ENCODE results near the gene MCAT.

Gene MCAT

DNA sequence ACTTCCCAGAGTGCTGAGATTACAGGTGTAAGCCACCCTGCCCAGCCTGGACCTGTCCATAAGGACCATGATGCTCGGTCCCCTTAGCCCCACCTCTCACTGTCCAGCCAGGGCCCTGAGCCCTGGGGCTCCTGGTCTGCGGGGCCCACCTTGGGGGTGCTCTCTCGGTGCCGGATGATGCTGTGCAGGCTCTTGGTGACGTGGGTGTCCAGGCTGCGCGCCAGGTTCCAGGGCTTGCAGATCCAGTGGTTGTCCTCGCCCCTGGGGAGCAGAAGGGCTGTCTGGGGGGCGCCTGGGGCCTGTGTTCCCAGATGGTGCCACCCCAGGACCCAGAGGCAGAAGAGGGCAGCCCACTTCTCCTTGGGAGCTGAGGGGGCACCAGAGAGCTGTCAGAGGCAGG lies 30.4 kb upstream of the MCAT start:
- DNase-seq (ENCODE audit: low read depth in 1 of 2, low spot score in 1 of 2), result no peak

DNA sequence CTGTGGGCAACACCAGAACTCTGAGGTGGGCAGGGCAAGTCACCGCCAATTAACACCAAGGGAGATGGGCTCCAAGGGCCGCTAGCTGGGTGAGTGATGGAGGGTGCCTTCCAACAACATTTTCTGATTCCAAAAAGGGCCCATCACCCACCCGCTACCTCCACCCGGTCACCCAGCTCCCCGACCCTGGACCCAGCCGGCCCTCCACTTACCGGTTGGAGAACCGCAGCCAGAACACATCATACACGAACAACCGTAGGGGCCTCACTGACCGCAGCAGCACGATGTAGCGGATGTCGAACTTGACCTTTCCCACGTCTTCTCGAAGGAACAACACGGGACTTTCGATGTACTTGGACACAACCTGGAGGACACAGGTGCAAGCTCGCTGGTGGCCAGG lies 29.0 kb upstream of the MCAT start:
- no peak for DNase-seq (ENCODE audit: low read depth in 1 of 2, low spot score in 1 of 2)

DNA sequence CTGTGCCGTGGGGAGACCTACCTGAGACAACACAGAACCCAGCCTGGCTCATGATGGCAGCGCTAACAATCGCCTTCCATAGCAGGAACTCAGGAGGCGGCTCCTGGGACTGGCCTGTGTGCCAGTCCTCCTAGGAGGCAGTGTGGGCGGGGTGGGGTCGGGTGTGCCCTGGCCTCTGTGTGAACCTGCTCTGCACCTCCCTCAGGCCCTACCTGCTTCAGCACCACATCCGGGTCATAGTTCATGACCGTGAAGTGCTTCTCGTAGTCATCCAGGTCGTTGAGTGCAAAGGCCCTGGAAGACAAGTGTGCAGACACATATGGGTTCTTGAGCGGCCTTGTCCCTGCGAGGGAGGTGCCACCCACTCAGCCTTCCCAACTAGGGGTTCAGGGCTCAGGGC lies 28.4 kb upstream of the MCAT start:
- no peak for DNase-seq (ENCODE audit: low read depth in 1 of 2, low spot score in 1 of 2)

DNA sequence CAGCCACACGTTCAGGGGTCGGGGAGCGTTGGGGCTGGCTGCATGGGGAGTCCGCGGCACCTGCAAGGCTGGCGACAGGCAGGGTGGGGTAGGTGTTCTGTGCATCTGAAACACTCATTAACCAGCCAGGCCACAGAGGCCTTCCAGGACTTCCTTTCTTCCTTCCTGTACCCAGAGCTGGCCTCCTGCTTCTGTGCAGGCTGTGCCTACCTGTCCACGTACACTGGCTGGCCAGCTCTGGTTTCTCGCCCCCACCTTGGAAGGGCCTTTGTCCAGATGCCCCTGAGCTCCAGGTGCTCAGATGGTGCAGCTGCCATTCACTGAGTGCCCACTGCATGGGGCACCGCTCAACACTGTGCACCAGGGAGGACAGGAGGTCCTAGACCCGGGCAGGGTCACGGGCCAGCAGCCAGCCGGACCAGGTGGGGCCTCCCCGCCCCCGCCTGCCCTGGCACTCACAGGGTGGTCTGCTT lies 27.9 kb upstream of the MCAT start:
- DNase-seq (ENCODE audit: low read depth in 1 of 2, low spot score in 1 of 2), result no peak

DNA sequence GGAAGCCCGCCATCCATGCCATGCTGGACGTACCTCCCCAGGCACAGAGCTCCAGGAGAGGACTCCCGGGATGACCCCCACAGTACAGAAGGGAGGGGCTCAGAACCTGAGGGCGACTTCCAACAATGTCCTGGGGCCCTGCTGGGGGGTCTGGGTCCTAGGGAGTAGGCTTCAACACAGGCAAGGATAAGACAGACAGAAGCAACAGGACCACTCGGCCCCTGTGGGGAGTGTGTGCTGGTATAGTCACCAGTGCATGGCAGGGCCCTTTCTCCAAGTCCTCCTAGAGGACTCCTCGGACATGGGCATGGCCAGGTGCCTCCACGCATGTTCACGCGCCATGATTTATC lies 26.9 kb upstream of the MCAT start:
- no peak for DNase-seq (ENCODE audit: low read depth in 1 of 2, low spot score in 1 of 2)

DNA sequence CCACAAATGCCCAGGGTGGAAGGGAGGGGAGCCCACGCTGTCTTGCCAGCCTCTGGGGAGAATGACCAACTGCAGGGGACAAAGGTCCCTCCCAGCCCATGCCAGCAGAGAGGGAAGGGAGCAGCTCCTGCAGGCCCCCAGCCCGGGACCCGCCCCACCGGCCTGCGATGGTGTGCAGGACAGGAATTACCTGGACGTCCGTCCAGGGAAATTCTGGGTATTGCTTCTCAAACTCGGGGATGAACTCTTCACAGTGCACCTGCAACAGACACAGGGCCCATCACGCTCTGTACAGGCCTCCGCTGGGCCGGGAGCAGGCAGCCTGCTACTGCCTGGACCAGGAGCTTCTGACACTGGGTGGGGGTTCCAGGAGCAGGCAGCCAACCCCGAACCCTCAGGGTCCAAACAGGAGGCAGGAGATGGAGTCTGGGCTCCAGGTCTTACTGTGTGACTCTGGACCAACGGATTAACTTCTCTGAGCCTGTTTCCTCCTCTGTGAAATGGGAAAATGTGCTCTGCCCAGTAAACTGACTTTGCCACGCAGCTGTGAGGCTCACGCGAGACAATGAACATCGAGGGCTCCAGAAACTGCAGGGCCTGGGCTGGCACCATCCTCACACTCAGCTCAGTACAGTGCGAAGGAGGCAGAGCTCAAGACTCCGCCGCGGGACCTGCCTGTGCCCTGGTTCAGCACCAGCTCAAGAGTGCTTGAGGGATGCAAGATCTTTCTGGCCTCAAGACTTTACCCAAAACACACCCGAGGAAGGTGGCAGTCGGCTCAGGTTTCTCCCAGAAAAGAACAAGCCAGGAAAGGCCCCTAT lies 26.3 kb upstream of the MCAT start:
- no peak for DNase-seq (ENCODE audit: low read depth in 1 of 2, low spot score in 1 of 2)

DNA sequence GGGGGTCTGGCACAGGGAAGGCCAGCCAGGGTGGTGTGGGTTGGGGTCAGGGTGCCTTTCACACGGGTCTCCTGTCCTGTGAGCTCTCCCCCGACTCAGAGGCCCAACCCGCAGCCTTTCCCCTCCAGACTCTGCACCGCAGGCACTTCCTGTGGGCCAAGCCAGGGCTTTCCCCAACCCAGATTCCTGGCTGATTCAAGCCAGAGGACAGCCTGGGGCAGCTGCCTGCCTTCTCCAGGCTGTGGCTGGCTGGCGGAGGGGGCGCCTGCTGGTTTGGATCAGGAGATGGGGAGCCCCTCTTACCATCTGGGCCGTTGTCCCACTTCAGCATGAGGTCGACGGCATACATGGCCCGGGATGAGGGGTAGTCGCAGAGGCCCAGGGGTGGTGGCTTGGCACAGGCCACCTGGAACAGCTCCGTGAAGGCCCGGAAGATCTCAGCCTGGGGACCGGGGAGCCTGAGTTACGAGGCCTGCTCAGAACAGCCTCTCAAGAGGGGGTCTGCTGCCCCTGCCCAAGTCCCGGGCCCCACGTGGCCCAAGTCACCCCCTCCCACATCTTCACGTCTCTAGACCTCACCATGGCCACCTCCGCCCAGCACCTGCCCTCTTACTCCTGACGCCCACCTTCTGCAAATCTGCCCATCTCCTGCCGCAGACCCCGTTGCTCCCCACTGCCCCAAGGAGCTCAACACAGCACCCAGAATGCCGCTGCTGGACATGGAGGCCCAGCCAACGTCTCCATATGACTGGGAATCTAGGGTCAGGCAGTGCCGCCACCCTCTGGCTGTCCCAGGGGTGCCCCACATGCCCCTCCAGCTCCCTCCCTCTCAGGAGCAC lies 25.5 kb upstream of the MCAT start:
- DNase-seq (ENCODE audit: low read depth in 1 of 2, low spot score in 1 of 2), result no peak

DNA sequence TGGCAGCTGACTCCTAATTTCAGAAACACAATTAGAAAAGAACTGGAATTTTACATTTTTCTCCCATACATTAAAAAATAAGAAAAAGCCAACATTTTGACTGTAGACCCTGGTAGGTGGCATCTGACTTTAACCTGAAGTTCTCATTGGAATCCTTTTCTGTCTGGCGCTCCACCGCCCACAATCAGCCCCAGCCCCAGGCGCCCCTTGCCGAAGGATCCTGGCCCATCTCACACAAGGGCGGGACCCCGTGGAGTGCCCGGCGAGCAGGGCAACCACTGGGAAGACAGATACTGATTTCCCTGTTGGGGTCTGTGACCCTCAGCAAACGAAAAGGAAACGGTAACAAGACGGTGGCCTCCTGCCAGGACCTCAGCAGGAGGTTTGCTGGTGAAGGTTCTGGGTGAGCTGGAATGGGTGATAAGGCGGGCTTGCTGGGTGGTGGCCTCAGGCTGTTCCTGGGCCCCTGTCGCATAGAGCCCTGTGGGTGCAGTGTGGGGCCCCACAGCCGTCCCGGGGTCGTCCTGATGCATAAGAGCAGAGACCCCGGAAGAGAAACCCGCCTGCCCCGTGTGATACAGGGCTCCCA lies 23.9 kb upstream of the MCAT start:
- DNase-seq (ENCODE audit: low read depth in 1 of 2, low spot score in 1 of 2), result no peak

DNA sequence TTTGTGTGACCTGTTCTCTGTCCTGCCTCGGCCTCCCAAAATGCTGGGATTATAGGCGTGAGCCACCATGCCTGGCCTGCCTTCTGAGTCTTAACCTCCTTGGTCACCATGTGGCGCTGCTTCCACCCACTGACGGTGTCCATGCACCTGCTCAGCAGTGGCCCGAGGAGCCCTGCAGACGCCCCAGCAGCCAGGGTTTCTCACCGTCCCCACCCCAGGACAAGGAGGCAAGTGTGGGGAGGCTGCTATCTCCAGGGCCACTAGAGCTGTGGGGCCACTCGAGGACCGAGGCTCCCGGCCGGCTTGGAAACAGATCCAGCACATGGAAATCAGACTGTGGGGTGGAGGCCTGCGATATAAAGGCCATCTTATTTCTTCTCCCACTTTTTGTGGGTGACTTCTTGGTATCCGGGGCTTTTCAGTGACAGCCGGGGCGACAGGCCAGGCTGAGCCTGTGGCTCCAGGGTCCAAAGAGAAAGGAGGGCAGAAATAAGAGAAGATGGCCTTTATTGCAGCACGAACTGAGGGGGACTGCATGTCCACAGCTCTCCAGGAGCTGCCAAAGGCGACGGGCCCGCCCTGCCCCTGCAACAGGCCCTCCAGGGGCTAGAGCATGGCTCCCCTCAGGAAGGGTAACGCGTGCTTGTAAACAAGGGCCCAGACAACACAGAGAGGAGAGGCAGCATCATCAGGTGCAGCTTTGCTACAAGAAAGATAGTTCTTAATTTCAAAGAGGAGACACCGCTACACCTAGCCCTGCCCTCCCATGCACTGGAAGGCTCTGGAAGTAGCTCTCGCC lies 23.1 kb upstream of the MCAT start:
- DNase-seq (ENCODE audit: low read depth in 1 of 2, low spot score in 1 of 2), result no peak

DNA sequence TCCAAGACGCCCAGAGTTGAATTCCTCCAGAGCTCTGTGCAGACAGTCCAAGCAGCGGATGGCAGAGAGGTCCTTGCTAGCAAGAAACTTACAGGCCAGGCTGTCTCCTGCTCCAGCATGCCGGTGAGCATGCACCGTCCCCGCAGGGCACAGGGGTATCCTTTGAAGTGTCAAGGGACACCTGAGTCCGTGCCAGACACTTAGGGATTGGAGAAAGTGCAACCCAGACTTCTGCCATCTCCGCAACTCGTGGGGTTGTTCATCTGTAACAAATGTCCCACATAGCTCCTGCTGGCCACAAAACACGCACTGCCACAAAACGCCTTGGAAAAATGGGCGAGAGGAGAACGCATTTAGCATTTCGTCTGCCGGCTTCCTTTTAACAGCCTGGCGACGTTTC lies 21.4 kb upstream of the MCAT start:
- DNase-seq (ENCODE audit: low read depth in 1 of 2, low spot score in 1 of 2), result no peak

DNA sequence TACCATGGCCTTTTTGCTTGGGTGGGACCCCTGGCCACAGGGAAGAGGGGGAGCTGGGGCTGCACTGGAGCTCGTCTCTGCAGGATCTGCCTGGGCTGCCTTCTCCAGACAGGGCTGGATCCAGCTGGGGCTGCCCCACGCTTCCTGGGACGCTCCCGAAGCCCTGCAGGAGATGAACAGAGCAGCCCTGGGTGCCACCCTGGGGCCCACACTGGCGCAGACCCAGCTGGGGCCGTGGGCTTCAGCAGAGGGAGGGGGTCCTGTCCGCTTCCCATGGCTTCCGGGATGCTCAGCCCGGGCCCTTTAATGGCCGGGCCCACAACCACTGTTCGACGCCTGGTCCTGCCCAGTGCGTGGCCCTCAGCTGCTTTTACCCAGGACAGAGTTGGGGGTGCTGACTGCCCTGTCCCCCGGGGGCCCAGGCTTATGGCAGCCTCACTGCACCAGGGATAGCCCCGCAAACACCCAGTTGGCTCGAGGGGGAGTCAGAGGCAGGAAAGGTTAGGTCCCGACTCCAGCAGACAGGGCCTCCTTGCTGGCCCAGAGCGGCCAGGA lies 20.1 kb upstream of the MCAT start:
- DNase-seq (ENCODE audit: low read depth in 1 of 2, low spot score in 1 of 2), result no peak

DNA sequence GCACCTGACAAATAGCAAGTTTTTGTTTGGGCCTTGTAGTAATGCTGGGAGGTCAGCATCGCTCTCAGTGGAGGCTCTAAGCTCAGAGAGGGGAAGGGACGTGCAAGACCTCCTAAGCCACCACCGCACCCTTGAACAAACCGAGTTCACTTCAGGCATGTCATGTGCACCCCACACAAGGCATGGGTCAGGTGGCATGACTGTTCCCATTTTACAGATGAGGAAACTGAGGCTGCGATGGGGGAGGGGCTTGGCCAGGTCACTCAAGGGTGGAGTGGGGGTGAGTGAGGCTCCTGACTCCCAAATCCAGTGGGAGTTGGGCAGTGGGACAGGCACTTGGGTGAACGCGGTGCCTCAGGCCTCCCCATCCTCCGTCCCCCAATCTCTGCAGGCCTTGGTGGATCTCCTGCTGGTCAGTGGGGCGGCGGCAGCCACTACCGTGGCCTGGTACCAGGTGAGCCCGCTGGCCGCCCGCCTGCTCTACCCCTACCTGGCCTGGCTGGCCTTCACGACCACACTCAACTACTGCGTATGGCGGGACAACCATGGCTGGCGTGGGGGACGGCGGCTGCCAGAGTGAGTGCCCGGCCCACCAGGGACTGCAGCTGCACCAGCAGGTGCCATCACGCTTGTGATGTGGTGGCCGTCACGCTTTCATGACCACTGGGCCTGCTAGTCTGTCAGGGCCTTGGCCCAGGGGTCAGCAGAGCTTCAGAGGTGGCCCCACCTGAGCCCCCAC lies 19.4 kb upstream of the MCAT start:
- DNase-seq (ENCODE audit: low read depth in 1 of 2, low spot score in 1 of 2), result no peak

DNA sequence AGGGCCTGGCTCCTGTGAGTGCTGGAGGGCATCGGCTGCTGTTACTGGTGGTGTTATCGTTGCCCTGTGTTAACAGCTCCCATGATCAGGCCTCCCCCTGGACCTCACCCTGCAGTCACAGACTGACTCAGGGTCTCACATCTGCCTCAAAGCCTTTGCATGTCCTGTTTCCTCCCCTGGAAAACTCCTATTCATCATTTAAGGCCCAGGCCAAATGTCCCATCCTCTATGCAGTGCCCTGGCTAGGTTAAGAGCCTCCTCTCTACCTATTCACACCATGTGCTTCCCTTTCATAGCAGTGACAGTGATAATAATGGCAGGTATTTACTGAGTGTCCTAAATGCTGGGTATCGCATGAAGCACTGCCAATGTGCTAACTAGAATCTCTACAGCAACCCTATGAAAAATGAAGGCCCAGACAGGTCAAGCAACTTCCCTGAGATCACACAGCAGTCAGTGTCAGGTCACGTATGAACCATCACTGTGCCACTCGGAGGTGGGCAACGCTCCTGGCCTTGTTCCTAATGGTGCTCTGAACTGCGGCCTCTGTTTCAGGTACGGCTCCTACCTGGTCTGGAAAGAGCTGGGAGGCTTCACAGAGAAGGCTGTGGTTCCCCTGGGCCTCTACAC lies 17.4 kb upstream of the MCAT start:
- DNase-seq (ENCODE audit: low read depth in 1 of 2, low spot score in 1 of 2), result no peak

DNA sequence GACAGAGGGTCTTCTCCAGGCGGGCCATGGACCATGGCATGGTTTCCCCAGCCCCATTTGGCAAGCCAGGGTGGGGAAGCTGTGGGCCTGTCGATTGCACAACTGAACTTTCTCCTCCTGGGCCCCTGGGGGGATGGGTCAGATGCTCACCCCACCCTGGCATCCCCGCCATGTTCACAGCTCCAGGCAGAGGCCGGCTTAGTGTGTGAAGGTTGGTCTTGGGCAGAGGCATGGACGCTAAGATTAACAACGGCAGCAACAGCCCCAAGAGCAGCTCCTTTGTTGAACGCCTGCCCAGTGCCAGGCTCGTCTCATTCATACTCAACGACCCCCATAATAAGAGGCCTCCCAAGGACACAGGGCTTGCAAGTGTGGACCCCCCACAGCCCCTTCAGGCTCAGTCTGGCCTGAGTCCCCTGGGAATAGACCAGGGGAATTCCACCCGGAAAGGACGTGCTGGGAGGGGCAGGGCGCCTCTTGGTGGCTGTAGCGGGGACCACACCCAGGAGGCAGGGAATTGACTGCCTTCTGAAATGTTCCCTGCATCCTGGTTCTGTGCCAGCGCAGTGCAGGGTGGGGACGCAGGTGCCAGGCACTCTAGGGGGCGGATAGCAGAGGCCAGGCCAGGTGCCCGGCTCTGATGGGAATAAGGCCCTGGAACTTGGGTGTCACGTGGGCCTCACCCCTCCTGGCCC lies 16.4 kb upstream of the MCAT start:
- DNase-seq (ENCODE audit: low read depth in 1 of 2, low spot score in 1 of 2), result no peak

DNA sequence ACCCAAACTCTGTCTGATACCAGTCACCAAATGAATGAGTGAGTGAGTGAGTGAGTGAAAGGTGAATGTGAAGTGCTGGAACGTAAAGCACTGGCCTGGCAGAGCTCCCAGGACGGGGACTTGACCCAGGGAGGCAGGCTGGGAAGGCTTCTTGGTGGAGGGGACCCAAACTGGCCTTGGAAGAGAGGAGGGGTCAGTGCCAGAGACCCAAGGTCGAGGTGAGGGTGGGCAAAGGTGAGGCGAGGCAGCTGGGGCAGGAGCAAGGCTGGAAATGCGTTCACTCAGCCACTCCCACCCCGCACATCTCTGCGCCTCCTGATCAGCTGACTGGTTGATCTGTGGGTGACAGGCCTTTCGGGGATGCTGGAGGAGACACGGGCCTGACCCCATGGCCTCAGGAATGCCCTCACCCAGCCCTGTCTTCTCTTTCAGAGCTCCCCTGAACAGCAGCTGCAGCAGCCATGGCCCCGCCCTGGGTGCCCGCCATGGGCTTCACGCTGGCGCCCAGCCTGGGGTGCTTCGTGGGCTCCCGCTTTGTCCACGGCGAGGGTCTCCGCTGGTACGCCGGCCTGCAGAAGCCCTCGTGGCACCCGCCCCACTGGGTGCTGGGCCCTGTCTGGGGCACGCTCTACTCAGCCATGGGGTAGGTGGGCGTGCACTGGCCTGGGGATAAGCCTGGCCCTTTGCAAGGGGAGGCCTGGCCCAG lies 15.7 kb upstream of the MCAT start:
- DNase-seq (ENCODE audit: low read depth in 1 of 2, low spot score in 1 of 2), result no peak

DNA sequence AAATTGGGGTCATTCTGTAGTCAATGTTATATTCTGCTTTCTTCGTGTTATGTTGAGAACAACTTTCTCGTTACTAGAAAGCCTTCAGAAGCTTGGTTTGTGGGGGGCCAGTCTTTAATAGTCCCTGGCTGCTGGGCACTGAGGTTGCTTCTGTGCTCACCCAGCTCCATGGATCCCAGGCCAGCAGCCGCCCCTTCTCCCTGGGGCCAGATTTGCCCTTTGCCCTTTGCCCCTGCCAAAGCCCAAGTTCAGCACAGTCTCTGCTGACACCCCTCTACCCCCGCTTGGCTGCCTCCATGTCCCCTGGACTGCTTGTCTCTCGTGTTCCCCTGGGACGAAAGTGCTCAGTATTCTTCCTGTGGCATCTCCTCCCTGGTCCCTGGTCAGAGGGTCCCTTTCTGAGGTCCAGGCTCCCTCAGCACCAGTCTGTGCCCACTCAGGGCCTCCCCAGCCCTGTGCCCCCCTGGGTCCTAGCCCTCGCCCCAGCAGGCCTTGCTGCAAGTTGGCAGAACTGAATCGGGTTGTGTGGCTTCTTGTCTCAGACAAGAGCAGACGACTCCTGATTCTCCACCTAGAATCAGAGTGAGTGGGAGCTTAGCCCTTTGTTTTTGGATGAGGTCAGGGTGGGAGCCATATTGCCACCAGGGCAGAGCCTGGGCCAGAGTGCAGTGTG lies 14.8 kb upstream of the MCAT start:
- no peak for DNase-seq (ENCODE audit: low read depth in 1 of 2, low spot score in 1 of 2)

DNA sequence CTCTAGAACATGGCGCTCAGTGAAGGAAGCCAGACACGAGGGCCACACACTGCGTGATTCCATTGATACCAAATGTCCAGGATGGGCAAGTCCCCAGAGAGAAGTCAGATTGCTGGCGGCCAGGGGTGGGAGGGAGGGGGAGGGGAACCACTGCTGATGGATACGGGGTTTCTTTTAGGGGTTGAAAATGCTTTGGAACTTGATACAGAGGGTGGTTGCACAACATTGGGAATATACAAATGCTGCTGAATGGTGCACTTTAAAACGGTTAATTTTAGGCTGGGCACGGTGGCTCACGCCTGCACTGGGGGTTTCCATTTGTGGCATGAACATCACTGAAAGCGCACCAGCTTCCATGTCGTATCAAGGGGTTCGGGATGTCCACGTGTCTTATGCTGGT lies 13.2 kb upstream of the MCAT start:
- DNase-seq (ENCODE audit: low read depth in 1 of 2, low spot score in 1 of 2), result no peak

DNA sequence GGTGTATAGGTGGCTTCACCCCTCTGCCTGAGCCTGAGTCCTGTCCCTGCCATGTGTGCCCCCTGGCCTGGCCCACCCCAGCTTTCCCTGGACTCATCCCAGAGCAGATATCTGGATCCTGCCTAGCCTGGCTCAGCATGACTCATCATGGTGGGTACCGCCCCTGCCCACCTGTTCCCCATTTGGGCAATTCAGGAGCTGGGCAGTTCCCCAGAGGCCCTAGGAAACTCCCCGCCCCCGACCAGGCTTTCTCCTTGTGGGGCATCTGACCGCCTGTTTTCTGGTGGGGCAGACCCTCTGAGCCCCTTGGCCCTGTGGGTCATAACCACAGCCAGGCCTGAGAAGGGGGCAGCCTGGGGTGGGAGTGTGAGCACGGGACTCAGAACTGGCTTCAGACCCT lies 12.6 kb upstream of the MCAT start:
- DNase-seq (ENCODE audit: low read depth in 1 of 2, low spot score in 1 of 2), result no peak
